GM18499 (cell line): ENCODE data around the gene OR5AR1.
A peak's percentile ranks its signal among the peaks of the same experiment; 100 is the strongest.
"Not testable (repeated sequence)": the region's sequence is repeated elsewhere in the genome, so short reads cannot be mapped to it uniquely, and the experiment has no call there.

Source experiments
- ATAC-seq: cut with Tn5 transposase; IDR thresholded peaks from one replicate; pipeline ENCODE4 v1.9.1; 2021; ENCODE audit warnings: moderate number of reproducible peaks; ENCODE audit not compliant: insufficient read depth, unreplicated experiment

OR5AR1 gene

DNA sequence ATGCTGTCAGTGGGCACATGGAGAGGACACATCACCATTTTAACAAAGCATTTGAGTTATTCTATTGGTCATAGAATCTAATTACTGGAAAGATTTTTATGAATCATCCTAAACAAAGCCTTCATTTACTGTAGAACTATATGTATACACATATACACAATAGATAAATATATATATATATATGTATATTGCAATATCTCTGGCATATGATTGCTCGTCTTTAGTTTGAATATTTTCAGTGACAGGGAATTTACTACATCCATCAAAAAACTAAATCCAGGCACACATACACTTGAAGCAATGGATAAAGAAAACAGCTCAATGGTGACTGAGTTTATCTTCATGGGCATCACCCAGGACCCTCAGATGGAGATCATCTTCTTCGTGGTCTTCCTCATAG lies at the start of gene OR5AR1:
Gene OR5AR1 (plus strand): TSS at position 301 of the 400 bp plus-strand sequence. CDS start 0 bp downstream, at position 301.
- no peak for ATAC-seq

- ATAC-seq, result peak; percentile 49
Measured at GRCh38 chr11:56624661-56625110, 38.8 kb upstream of the OR5AR1 start.

- ATAC-seq, result no peak
Measured at GRCh38 chr11:56625946-56626345, 37.5 kb upstream of the OR5AR1 start.

GRCh38 chr11:56632329-56632728 lies 31.2 kb upstream of the OR5AR1 start:
- ATAC-seq, result no peak

DNA sequence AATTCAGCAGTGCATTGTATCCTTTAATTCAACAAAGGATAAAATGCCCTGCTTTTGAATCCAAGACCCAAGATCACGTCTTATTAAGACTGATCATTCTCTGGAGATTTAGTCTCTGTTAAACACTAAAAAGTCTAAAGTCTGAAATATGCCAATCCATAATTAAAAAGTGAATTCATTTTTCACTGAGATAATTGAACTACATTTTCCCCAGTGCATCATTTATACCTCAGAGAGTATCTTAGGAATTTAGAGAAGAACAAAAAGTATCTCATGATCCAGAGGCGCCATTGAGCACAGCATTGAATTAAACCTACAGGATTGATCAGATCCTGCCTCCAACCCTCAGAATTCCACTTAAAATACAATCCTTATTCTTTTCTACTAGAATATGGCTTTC lies 26.6 kb upstream of the OR5AR1 start:
- ATAC-seq, result no peak

GRCh38 chr11:56637500-56637899 lies 26.0 kb upstream of the OR5AR1 start:
- ATAC-seq, result no peak

- no peak for ATAC-seq
Measured at GRCh38 chr11:56642339-56642738, 21.1 kb upstream of the OR5AR1 start, which contains the start of gene OR5AP2. OR5AP2 (minus strand) TSS chr11:56642439; CDS start chr11:56642439, 0 bp downstream.

DNA sequence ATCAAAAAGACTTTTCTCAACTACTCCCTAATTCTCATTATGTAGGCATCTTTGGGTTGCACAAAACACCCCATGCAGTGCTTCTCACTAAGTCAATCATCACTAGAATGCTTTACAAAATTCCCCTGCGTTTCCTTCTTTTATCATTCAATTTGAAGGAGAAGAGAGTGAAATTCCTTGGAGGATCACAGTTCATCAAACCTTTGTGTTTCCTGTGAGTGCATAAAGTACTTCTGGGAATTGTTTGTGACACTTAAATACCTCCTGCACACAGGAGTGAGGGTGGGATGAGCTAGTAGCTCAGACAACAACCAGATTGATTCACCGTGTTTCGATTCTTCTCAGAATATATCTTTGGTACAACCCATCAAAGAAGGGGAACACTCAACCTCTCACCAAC lies 3.7 kb upstream of the OR5AR1 start:
- ATAC-seq, result no peak

DNA sequence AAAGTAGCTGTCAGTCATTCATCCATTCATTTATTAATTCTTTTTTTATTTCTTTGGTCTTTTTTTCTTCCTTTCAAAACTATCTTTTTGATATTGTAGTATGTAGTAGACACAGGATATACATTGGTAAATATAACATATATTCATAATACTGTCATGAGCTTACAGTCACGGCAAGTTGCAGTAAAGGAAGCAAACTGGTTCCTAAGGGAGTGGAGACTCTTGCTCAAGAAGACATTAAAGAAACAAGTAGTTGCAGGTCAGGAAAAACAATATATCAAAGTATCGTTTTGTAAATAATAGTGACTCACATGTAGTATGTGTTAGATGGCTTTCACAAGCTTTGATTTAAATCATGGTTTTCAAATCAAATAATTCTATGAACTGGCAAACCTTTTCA lies 7.5 kb downstream of the OR5AR1 start:
- no peak for ATAC-seq

DNA sequence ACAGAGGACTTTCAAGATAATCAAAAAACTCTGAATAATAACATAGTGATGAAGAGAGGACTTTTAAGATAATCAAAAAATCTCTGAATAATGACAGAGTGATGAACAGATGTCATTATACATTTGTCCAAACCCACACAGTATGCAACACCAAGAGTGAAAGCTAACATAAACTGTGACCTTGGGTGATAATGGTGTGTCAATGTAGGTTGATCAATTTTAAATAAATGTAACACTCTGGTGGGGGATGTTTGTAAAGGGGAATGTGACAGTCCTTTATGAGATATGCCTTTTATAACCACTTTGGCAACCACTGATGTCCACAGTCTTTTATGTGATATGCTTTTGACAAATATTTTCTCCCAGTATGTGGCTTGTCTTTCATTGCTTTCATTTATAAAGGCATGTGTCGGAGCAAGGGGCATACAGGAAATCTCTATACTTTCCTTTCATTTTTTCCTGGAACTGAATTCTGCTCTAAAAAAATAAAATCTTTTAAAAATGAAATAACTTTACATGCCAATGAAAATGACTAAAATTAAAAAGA lies 25.1 kb downstream of the OR5AR1 start:
- no peak for ATAC-seq

GRCh38 chr11:56691179-56691578 lies 27.7 kb downstream of the OR5AR1 start:
- not testable (repeated sequence) for ATAC-seq

GRCh38 chr11:56693428-56693827 lies 29.9 kb downstream of the OR5AR1 start:
- ATAC-seq, result no peak

- no peak for ATAC-seq
Measured at GRCh38 chr11:56698795-56699194, 35.3 kb downstream of the OR5AR1 start, which contains the start of gene OR9G1. OR9G1 (plus strand) TSS chr11:56699095; CDS start chr11:56700388, 1,293 bp downstream.

- ATAC-seq, result no peak
Measured at GRCh38 chr11:56700242-56700913, 36.9 kb downstream of the OR5AR1 start.

DNA sequence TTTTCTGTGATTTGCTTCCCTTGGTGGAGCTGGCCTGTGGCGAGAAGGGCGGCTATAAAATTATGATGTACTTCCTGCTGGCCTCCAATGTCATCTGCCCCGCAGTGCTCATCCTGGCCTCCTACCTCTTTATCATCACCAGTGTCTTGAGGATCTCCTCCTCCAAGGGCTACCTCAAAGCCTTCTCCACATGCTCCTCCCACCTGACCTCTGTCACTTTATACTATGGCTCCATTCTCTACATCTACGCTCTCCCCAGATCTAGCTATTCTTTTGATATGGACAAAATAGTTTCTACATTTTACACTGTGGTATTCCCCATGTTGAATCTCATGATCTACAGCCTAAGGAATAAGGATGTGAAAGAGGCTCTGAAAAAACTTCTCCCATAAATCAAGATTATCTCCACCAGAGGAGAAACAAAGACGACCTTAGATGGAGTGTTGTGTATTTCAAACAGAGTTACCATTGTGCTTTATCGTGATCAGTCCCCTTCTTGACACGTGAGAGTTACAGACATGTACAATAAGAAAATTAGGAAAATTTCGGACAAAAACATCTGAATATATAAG lies 37.5 kb downstream of the OR5AR1 start:
- ATAC-seq, result no peak

GRCh38 chr11:56705784-56706396 lies 42.4 kb downstream of the OR5AR1 start:
- ATAC-seq, result no peak

DNA sequence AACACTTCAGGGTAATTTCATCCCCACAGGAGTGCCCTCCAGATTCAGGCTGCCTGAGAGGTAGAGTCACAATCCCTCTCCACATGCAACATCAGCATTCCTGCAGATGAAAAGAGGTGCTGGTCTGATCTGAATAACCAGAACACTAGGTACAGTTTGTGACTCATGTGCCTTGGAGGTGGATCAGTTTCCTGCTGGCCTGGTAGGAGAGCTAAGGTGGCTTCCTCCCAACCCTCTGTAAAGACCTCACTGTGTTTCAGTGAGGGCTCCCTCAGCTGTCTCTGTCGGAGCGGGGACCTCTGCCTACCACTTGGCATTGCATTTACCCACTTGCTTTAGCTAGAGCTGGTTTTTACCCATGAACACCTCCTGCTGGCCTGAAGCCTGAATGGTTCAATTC lies 43.0 kb downstream of the OR5AR1 start:
- ATAC-seq, result no peak

GRCh38 chr11:56714206-56714605 lies 50.7 kb downstream of the OR5AR1 start:
- no peak for ATAC-seq
